ENCODE results near the gene MCUR1. TPM values are rescaled to one million over a fixed set of nuclear protein-coding genes. Genes with fewer than 3 reads are reported as not detected.

Gene MCUR1
- total RNA-seq, 1 donor from 2014 or later, result 24.9 TPM

GRCh38 chr6:13812359-13812642 lies 2.1 kb downstream of the MCUR1 start:
- Mint-ChIP-seq H3K36me3 (ENCODE audit: low read depth) (no peaks in the 10 kb centered on the region), H3K9me3 (no peaks in the 10 kb centered on the region), H3K4me3 (peak overlapping the region; percentile 99), H3K4me1 (peaks cover 46% of the 10 kb centered on the region), H3K27me3 (ENCODE audit: low read depth) (no peaks in the 10 kb centered on the region), H3K27ac (ENCODE audit: unreplicated experiment) (no peak overlapping the region)
- no peak for TF ChIP-seq CTCF (conservative IDR thresholded peaks at IDR 0.05)
- DNase-seq (ENCODE audit: low read depth, low spot score), result no peak

GRCh38 chr6:13811627-13812358 lies 2.6 kb downstream of the MCUR1 start:
- no peak for TF ChIP-seq CTCF (conservative IDR thresholded peaks at IDR 0.05)
- peak overlapping the region; percentile 99 for H3K4me3 Mint-ChIP-seq

GRCh38 chr6:13810688-13811446 lies 3.5 kb downstream of the MCUR1 start:
- no peak for TF ChIP-seq CTCF (conservative IDR thresholded peaks at IDR 0.05)
- Mint-ChIP-seq H3K27ac (ENCODE audit: unreplicated experiment) (no peak overlapping the region), H3K9me3 (no peaks in the 10 kb centered on the region), H3K4me1 (peaks cover 40% of the 10 kb centered on the region), H3K36me3 (ENCODE audit: low read depth) (no peaks in the 10 kb centered on the region), H3K27me3 (ENCODE audit: low read depth) (no peaks in the 10 kb centered on the region), H3K4me3 (peak overlapping the region; percentile 32)
- no peak for DNase-seq (ENCODE audit: low read depth, low spot score)

More at GRCh38 chr6:13811627-13812358, 2.6 kb downstream of the MCUR1 start:
- peaks cover 46% of the 10 kb centered on the region for H3K4me1 Mint-ChIP-seq
- no peak for DNase-seq (ENCODE audit: low read depth, low spot score)
- H3K9me3 Mint-ChIP-seq, result no peaks in the 10 kb centered on the region
- no peaks in the 10 kb centered on the region for H3K36me3 Mint-ChIP-seq (ENCODE audit: low read depth)
- H3K27ac Mint-ChIP-seq (ENCODE audit: unreplicated experiment), result peak overlapping the region; percentile 52
- H3K27me3 Mint-ChIP-seq (ENCODE audit: low read depth), result no peaks in the 10 kb centered on the region

GRCh38 chr6:13808801-13809200 lies 5.6 kb downstream of the MCUR1 start:
- H3K4me3 Mint-ChIP-seq, result no peak overlapping the region
- no peak for DNase-seq (ENCODE audit: low read depth, low spot score)
- H3K27ac Mint-ChIP-seq (ENCODE audit: unreplicated experiment), result no peak overlapping the region
- TF ChIP-seq CTCF (conservative IDR thresholded peaks at IDR 0.05), result no peak
- H3K36me3 Mint-ChIP-seq (ENCODE audit: low read depth), result no peaks in the 10 kb centered on the region
- H3K27me3 Mint-ChIP-seq (ENCODE audit: low read depth), result no peaks in the 10 kb centered on the region
- no peaks in the 10 kb centered on the region for H3K9me3 Mint-ChIP-seq
- peaks cover 35% of the 10 kb centered on the region for H3K4me1 Mint-ChIP-seq

- Mint-ChIP-seq H3K27ac (ENCODE audit: unreplicated experiment) (no peak overlapping the region), H3K36me3 (ENCODE audit: low read depth) (no peaks in the 10 kb centered on the region), H3K4me1 (peaks cover 25% of the 10 kb centered on the region), H3K4me3 (no peak overlapping the region), H3K27me3 (ENCODE audit: low read depth) (no peaks in the 10 kb centered on the region), H3K9me3 (no peaks in the 10 kb centered on the region)
- no peak for DNase-seq (ENCODE audit: low read depth, low spot score)
- TF ChIP-seq CTCF (conservative IDR thresholded peaks at IDR 0.05), result no peak
Observed at GRCh38 chr6:13807696-13808095, 6.7 kb downstream of the MCUR1 start.
